GM21447 (cell line): ENCODE data around the gene RAB1B.
"Not testable (repeated sequence)": the region's sequence is repeated elsewhere in the genome, so short reads cannot be mapped to it uniquely, and the experiment has no call there.

Source experiments
- ATAC-seq: cut with Tn5 transposase; IDR thresholded peaks from one replicate; pipeline ENCODE4 v1.9.1; 2021; ENCODE audit not compliant: unreplicated experiment

Gene RAB1B

GRCh38 chr11:66239511-66239910 lies 28.9 kb upstream of the RAB1B start:
- no peak for ATAC-seq

GRCh38 chr11:66239998-66240780 lies 28.2 kb upstream of the RAB1B start:
- ATAC-seq: no peak

- ATAC-seq: no peak
Observed at GRCh38 chr11:66240781-66241136, 27.7 kb upstream of the RAB1B start.

GRCh38 chr11:66242095-66242765 lies 26.2 kb upstream of the RAB1B start:
- ATAC-seq: no peak

- ATAC-seq: no peak
Observed at GRCh38 chr11:66243782-66244535, 24.5 kb upstream of the RAB1B start.

- no peak for ATAC-seq
Observed at GRCh38 chr11:66247295-66247694, 21.1 kb upstream of the RAB1B start.

- no peak for ATAC-seq
Observed at GRCh38 chr11:66247801-66248200, 20.6 kb upstream of the RAB1B start.

GRCh38 chr11:66248903-66249302 lies 19.5 kb upstream of the RAB1B start:
- ATAC-seq: no peak

- no peak for ATAC-seq
Observed at GRCh38 chr11:66251809-66252208, 16.6 kb upstream of the RAB1B start.

GRCh38 chr11:66253081-66253480 lies 15.4 kb upstream of the RAB1B start:
- ATAC-seq: not testable (repeated sequence)

GRCh38 chr11:66258473-66258893 lies 10.0 kb upstream of the RAB1B start:
- ATAC-seq: no peak

GRCh38 chr11:66259225-66259624 lies 9.2 kb upstream of the RAB1B start:
- ATAC-seq: no peak

- no peak for ATAC-seq
Observed at GRCh38 chr11:66259956-66260355, 8.5 kb upstream of the RAB1B start.

- no peak for ATAC-seq
Observed at GRCh38 chr11:66261578-66261977, 6.9 kb upstream of the RAB1B start.

GRCh38 chr11:66262191-66262590 lies 6.2 kb upstream of the RAB1B start:
- no peak for ATAC-seq

- ATAC-seq: no peak
Observed at GRCh38 chr11:66262696-66263095, 5.7 kb upstream of the RAB1B start.

- no peak for ATAC-seq
Observed at GRCh38 chr11:66263231-66263630, 5.2 kb upstream of the RAB1B start.

- ATAC-seq: no peak
Observed at GRCh38 chr11:66263785-66264184, 4.7 kb upstream of the RAB1B start.

- ATAC-seq: no peak
Observed at GRCh38 chr11:66264383-66264782, 4.1 kb upstream of the RAB1B start.

- no peak for ATAC-seq
Observed at GRCh38 chr11:66264914-66265313, 3.5 kb upstream of the RAB1B start.

GRCh38 chr11:66265531-66266377 lies 2.7 kb upstream of the RAB1B start:
- no peak for ATAC-seq
